Activated CD8-positive, alpha-beta memory T cell treated with anti-CD3 and anti-CD28 coated beads, Interleukin-2, amount 50 U/mL, for 24 hours (primary cell): Measurements from ENCODE around the gene PRSS36.
"Not testable (repeated sequence)": the region's sequence is repeated elsewhere in the genome, so short reads cannot be mapped to it uniquely, and the experiment has no call there.

ENCODE experiments used
- DNase-seq: peaks from one replicate; pipeline ENCODE4 v3.0.0-alpha.2; 2020; ENCODE audit errors: extremely low read depth

The PRSS36 gene

DNA sequence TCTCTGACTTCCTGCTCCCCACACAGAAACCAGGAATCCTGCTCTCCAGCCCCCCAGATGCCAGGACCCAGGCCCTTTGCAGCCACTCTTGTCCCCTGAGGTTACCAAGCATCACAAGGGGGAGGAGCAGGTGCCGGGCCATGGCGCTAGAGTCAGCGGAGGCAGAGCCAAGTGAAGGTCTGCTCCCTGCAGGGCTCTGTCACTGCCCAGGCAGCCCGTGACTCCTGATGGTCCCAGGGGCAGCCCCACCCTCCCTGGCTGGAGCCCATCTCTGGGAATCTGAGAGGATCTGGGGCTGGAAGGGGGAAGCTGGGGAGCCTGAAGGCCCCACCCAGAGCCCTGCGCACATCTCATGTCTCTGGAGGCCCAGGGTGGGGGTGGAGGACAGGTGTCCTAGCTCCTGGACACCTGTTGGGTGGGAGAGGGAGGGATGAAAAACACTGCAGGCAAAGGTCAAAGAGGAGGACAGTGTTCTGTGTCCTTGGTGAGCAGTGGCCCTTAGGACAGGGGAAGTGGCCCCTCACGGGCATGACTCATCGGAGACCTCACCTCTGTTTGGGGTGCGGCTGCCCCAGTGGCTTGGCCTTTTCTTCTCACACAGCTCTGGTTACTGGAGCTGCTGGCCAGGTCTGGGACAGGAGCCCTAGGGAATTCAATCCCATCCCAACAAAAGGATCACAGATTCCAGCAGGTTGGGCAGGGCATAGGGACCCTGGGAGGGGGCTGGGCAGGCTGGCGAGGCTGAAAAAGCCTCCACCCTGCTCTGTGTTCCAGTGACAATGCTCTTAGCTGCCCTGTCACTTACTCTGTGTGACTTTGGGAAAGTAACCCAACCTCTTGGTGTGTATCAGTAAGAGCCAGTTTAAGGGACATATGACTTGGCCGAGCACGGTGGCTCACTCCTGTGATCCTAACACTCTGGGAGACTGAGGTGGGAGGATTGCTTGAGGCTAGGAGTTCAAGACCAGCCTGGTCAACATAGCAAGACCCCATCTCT, at the start of gene PRSS36:
Gene PRSS36, minus strand, starts transcription at position 173 of the 997 bp plus-strand sequence. Its CDS starts 31 bp downstream, at position 142.
- no peak for DNase-seq

- DNase-seq: no peak
Observed at GRCh38 chr16:31199430-31200041, 49.7 kb upstream of the PRSS36 start.

DNA sequence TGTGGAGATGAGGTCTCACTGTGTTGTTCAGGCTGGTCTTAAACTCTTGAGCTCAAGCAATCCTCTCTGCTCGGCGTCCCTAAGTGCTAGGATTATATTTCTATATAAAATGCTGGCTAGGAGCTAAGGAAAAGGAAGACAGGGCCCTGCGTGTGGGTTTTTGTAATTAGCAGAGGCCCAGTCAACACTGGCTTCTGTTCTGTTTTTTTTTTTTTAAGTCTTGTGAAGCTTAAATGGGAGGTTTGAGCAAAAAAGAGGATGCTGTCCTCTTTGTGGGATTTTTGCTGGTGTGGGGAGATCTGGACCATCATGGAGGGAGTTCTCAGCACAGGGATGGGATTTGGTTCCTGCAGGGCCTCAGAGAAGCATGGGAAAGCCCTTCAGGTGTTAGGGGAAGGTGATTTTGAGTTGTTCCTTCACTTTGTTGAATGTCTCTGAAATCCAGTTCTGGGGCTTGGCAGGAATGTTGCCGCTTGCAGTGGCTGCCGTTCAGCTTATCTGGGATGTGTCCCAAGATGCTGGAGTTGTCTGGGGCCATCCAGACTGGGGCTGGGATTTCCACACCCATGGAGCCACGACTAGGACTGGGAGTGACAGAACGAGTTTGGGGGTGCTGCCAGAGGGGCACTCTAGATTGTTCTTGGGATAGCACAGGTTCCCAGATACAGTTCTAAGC, 48.5 kb upstream of the PRSS36 start:
- no peak for DNase-seq

DNA sequence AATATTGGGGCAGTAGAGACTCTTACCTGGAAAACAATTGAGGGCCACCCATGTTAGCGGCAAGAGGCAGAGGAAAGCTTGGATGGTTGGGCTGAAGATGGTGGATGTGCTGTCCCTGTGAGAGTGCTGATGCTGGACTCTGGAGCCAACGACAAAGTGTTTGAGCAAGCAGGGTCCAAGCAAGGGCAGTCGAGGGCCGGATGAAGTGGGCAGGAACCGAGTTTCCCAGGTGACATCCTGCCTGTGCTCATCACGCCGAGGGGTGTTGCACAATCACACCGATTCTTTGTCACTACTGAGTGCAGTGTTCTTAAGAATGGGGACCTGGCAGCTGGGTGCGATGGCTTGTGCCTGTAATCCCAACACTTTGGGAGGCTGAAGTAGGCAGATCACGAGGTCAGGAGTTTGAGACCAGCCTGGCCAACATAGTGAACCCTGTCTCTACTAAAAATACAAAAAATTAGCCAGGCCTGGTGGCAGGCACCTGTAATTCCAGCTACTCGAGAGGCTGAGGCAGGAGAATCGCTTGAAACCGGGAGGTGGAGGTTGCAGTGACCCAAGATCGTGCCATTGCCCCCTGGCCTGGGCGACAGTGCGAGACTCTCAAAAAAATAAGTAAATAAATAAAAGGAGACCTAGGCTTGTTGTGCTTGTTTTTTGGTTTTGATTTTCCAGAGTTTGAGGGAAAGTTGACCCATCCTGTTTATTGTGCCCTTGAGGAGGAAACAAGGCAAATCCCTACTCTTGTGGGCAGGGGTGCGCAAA, 46.6 kb upstream of the PRSS36 start:
- DNase-seq: no peak

DNA sequence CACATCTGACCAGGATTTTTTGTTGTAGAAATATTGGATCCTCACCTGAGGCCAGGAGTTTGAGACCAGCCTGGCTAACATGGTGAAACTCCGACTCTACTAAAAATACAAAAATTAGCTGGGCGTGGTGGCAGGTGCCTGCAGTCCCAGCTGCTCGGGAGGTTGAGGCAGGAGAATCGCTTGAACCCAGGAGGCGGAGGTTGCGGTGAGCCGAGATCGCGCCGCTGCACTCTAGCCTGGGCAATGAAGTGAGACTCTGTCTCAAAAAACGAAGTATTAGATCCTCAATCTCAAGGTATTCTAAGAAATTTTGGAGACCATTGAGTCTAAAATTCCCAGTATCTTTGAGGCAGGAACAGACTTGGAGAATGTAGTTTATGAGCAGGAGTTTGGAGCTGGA, 46.0 kb upstream of the PRSS36 start:
- DNase-seq: not testable (repeated sequence)

GRCh38 chr16:31194898-31195297, 45.0 kb upstream of the PRSS36 start:
- DNase-seq: no peak

DNA sequence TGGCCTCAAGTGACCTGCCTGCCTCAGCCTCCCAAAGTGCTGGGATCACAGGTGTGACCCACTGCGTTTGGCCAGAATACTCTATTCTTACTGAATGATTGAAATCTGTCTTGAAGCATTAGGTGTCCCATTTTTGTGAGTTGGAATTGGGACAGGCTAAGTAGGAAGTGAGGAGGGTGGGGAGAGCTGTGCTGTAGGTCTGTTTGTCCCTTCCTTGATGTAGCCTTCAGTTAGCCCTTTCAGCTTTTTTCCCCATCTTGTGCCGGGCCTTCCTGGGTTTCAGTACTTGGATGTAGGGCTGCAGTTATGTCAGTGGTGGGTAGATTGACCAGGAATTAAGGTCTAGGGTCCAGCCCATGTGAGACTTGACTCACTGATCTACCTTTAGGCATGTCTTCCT, 44.0 kb upstream of the PRSS36 start:
- no peak for DNase-seq

DNA sequence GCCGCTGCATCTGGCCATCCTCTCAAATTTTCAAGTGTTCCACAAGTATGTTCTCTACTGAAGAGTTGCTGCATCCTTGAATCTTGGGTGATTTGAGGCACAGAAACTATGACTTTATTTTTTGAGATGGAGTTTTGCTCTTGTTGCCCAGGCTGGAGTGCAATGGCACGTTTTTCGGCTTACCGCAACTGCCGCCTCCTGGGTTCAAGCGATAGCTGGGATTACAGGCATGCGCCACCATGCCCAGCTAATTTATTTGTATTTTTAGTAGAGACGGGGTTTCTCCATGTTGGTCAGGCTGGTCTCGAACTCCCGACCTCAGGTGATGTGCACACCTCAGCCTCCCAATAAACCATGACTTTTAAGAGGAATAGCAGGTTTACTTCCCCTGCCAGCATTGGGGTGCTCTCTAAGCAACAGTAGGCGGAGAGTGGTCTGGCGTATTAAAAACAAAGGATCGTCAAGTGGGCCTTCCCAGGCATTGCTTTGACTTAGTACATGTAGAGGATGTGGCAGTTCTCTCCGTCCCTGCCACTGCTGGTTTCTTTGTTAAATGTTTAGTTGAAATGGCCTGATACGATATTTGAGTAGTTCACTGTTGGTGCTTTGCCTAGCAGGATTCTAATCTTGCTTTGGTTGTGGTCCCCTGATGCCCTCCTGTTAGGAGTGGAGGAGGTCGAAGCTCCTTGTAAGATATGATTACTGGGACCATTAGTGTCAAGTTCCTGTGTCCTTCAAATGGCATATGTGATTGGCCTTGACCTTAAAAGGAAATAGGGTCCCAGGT, 43.2 kb upstream of the PRSS36 start:
- no peak for DNase-seq

- DNase-seq: no peak
Observed at GRCh38 chr16:31191697-31192428, 42.0 kb upstream of the PRSS36 start.

- no peak for DNase-seq
Observed at GRCh38 chr16:31190818-31191444, 41.1 kb upstream of the PRSS36 start.

DNA sequence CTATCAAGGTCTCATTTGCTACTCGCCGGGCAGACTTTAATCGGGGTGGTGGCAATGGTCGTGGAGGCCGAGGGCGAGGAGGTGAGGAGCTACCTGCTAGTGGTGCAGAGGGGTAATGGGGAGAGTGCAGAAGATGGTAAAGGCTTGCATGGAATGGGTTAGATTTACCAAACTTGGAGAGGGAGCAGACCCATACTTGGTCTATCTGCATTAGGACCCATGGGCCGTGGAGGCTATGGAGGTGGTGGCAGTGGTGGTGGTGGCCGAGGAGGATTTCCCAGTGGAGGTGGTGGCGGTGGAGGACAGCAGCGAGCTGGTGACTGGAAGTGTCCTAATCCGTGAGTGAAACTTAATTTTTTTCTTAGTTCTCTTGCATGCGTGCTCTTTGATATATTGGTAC, 40.2 kb upstream of the PRSS36 start:
- DNase-seq: no peak

DNA sequence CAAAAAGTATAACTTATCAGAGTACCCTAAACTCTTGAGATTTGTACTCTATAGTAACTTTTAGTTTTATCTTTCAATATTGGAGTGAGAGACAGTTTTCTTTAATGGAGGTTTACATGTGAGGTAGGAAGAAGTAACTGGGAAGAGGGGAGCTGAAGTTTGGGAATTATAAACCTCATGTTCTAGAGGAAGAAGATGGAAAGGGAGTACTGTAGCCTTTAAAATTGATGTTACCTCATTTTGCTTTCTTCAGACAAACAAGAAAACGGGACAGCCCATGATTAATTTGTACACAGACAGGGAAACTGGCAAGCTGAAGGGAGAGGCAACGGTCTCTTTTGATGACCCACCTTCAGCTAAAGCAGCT, 39.5 kb upstream of the PRSS36 start:
- DNase-seq: no peak

- no peak for DNase-seq
Observed at GRCh38 chr16:31188450-31189411, 38.9 kb upstream of the PRSS36 start.

DNA sequence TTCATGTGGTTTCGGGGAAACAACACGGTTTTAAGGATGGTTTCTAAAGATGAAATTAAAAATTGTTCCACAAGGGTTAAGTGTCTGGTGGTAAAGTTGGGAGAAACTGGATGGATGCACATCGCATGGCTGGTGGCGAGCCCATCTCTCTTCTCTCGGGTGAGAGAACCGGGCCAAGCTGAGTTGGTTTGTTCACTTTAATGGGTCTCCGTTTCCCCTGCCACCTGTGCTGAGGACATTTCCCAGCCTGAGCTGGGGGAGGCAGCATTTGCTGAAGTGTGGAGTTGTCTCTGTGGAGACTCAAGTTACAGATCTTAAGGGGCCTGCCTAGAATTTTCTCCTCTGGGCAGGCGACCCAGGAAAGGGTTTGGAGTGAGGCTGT, 37.9 kb upstream of the PRSS36 start:
- no peak for DNase-seq

- no peak for DNase-seq
Observed at GRCh38 chr16:31186930-31187807, 37.3 kb upstream of the PRSS36 start.

- DNase-seq: no peak
Observed at GRCh38 chr16:31186176-31186575, 36.3 kb upstream of the PRSS36 start.

- DNase-seq: no peak
Observed at GRCh38 chr16:31185339-31185738, 35.5 kb upstream of the PRSS36 start.

- no peak for DNase-seq
Observed at GRCh38 chr16:31184888-31185287, 35.0 kb upstream of the PRSS36 start.
